ENCODE data around the gene ATP9B.

DNA sequence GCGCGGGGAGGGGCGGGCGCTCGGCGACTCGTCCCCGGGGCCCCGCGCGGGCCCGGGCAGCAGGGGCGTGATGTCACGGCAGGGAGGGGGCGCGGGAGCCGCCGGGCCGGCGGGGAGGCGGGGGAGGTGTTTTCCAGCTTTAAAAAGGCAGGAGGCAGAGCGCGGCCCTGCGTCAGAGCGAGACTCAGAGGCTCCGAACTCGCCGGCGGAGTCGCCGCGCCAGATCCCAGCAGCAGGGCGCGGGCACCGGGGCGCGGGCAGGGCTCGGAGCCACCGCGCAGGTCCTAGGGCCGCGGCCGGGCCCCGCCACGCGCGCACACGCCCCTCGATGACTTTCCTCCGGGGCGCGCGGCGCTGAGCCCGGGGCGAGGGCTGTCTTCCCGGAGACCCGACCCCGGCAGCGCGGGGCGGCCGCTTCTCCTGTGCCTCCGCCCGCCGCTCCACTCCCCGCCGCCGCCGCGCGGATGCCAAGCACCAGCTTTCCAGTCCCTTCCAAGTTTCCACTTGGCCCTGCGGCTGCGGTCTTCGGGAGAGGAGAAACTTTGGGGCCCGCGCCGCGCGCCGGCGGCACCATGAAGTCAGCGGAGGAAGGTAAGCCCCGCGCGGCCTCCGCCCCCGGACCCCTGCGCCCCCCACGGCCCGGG is 326.7 kb downstream of the ATP9B start, which contains the start of gene NFATC1:
- TF ChIP-seq POLR2A (IDR thresholded peaks at IDR 0.05) = peak in 1 of 2 donors; percentile 28
- TF ChIP-seq, protein P1, sequence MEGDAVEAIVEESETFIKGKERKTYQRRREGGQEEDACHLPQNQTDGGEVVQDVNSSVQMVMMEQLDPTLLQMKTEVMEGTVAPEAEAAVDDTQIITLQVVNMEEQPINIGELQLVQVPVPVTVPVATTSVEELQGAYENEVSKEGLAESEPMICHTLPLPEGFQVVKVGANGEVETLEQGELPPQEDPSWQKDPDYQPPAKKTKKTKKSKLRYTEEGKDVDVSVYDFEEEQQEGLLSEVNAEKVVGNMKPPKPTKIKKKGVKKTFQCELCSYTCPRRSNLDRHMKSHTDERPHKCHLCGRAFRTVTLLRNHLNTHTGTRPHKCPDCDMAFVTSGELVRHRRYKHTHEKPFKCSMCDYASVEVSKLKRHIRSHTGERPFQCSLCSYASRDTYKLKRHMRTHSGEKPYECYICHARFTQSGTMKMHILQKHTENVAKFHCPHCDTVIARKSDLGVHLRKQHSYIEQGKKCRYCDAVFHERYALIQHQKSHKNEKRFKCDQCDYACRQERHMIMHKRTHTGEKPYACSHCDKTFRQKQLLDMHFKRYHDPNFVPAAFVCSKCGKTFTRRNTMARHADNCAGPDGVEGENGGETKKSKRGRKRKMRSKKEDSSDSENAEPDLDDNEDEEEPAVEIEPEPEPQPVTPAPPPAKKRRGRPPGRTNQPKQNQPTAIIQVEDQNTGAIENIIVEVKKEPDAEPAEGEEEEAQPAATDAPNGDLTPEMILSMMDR (IDR thresholded peaks at IDR 0.05) = no peak
- peak in 1 of 2 donors; percentile 34 for TF ChIP-seq POLR2AphosphoS5 (IDR thresholded peaks at IDR 0.05; ENCODE audit: insufficient read depth in 1 of 2, low read depth in 1 of 2)

All from vagina (tissue), 2 donors.